Mammary epithelial cell (primary cell): ENCODE results near the gene PSMC3IP.

Experiments used
- EZH2 ChIP-seq: IDR thresholded peaks from 2 replicates; pipeline ENCODE4 v1.6.1; 2012; ENCODE audit warnings: low read length, inconsistent platforms, borderline replicate concordance
- TF ChIP-seq, protein P1 (sequence below), 2 donors: IDR thresholded peaks in 1 of 2; conservative IDR thresholded peaks in 1 of 2; 2 replicates each; pipeline ENCODE4 v1.5.1; 2011 to 2012; ENCODE audit warnings: inconsistent platforms in 2 of 2, low read length in 2 of 2, mild to moderate bottlenecking in 2 of 2, control low read depth in 1 of 2, low read depth in 1 of 2; ENCODE audit not compliant: insufficient read depth in 1 of 2; ENCODE audit errors: extremely low read depth in 1 of 2

DNA sequence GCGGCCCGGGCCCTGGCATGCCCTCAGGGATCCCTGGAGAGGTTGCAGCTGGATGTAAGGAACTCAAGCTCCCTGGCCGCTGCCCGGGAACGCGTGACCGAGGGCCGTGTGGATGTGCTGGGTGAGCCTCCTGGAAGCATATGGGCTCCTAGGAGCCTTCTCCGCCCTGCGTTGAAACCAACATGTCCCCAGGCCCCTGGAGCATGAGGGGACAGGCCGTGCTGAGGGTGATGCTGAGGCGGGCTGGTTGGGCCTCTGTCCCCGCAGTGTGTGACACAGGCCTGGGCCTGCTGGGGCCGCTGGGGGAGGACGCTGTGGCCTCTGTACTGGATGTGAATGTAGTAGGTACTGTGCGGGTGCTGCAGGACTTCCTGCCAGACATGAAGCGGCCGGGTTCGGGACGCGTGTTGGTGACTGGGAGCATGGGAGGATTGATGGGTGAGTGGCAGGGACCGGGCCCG, 30.5 kb downstream of the PSMC3IP start:
- TF ChIP-seq, protein P1, sequence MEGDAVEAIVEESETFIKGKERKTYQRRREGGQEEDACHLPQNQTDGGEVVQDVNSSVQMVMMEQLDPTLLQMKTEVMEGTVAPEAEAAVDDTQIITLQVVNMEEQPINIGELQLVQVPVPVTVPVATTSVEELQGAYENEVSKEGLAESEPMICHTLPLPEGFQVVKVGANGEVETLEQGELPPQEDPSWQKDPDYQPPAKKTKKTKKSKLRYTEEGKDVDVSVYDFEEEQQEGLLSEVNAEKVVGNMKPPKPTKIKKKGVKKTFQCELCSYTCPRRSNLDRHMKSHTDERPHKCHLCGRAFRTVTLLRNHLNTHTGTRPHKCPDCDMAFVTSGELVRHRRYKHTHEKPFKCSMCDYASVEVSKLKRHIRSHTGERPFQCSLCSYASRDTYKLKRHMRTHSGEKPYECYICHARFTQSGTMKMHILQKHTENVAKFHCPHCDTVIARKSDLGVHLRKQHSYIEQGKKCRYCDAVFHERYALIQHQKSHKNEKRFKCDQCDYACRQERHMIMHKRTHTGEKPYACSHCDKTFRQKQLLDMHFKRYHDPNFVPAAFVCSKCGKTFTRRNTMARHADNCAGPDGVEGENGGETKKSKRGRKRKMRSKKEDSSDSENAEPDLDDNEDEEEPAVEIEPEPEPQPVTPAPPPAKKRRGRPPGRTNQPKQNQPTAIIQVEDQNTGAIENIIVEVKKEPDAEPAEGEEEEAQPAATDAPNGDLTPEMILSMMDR (conservative IDR thresholded peaks at IDR 0.05 in 1 of 2, IDR thresholded peaks at IDR 0.05 in 1 of 2; ENCODE audit: extremely low read depth in 1 of 2, insufficient read depth in 1 of 2, low read depth in 1 of 2, low read length in 2 of 2), result no peak
- no peak for TF ChIP-seq EZH2
